ENCODE data around the gene PIGR.

The PIGR gene

DNA sequence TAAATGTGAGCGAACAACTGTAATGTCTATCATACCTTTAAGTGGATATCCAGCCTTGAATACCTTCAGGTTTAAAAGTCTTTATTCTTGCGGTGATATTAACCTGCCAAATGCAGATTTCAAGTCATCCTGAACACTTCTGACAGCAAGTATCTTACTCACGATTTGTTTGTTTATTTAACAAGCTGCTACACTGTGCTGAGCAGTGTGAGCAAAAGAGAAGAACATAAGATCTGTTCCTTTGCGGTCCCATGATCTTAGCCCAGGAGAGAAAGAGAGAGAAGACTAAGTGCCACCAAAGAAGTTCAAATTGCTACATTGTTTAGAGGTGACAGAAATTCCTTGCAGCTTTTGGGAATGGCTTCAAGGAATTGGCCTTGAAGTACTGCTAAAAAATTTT lies 58.6 kb downstream of the PIGR start:
- DNase-seq = no peak

DNA sequence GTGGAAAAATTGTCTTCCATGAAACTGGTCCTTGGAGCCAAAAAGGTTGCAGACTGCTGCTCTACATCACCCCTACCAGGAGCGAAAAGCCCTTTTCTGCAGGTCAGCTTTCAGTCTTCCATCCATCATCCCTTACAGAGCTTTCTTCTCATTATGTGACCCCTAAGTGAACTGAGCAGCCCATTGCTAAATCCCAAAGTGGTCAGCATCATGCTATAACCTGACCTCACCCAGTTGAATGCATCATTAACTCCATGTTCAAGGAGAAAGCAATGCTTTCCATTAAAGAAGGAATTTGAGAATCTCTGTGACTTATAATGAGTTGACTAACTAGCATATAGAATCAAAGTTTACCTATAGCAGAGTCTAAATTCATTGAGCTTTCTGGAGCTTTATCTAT lies 59.4 kb downstream of the PIGR start:
- DNase-seq = no peak

DNA sequence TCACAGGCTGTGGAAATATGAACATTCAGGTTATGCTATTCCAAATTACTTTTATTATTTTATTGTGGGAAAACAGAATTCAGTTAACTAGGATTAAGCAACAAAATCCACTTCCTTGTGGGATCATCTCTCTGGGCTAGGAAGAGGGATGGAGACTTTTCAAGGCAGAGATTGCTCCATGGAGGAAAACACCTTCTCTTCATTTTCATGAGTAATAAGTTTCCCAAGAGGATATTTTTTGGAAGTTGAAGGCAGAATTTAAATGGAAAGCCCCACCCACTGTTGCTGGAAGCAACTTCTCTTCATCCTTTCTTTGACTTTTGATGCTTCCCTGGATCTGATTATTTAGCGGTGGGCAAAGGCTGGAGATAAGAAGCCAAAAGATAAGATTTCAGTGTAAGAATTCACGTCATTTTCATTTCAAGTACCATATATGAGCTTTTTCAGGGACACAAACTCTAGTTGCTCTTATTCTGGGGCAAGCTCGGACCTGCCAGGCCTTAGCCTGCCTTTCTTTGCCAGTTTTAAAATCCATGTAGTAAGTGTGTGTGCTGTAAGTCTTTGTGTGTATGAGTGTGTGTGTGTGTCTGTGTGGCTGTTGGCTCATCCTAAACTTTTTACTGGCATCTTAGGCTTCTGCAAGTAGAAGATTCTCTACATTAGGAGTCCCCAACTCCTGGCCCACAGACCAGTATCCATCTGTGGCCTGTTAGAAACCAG lies 60.8 kb downstream of the PIGR start:
- DNase-seq = no peak

DNA sequence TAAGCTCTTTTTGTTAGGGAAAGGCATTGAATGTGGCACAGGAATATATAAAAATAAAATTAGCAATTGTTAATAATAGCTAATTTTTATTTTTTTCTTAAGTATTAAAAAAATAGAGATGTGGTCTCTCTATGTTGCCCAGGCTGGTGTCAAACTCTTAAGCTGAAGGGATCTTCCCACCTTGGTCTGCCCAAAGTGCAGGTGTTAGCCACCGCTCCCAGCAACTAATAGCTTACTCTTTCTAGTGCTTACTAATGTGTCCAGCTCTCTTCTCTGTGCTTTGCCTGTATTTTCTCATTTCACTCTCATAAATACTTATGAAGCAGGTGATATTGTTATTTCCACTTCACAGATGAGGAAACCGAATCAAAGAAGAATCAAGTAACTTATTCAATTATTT lies 62.4 kb downstream of the PIGR start:
- DNase-seq = no peak

DNA sequence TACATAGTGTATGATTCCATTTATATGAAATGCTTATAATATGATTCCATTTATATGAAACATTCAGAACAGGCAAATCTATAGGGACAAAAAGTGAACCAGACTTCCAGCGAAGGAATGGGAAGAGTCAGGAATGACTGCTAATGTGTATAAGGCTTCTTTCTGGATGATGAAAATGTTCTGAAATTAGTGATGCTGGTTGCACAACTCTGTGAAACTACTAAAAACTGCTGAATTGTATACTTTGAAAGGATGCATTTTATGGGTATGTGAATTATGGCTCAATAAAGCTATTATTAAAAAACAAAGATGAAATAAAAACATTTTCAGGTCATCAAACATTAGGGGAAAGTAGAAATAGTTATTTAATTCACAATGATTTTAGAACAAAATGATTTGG lies 63.1 kb downstream of the PIGR start:
- no peak for DNase-seq

DNA sequence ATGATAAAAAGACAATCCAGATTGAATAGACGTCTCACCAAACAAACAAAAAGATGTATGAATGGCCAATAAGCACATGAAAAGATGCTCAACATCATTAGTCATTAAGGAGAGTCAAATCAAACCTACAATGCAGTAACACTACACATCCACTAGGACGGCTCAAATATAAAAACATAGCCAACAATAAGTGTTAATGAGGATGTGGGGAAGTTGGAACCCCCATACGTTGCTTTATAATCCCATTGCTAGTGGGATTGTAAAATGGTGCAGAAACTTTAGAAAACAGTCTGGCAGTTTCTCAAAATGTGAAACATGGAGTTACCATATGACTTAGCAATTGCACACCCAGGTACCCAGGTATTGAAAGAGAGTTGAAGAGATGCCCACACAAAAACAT lies 63.7 kb downstream of the PIGR start:
- no peak for DNase-seq

DNA sequence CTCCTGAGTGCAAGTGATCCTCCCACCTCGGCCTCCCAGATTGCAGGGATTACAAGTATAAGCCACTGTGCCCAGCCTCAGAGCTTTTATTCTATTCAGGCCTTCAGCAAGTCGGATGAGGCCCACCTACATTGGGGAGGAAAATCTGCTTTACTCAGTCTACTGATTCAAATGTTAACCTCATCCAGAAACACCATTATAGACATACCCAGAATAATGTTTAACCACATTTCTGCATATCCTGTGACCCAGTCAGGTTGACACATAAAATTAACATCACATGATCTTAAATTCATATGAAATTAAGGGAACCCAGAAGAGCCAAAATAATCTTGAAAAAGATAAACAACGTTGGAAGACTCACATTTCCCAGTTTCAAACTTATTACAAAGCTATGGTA lies 66.0 kb downstream of the PIGR start:
- no peak for DNase-seq
